PFSK-1 (cell line): ENCODE results near the gene PTPN21.

ENCODE experiments used
- POLR2AphosphoS5 ChIP-seq: IDR thresholded peaks from 2 replicates; pipeline ENCODE4 v1.6.1; 2012; ENCODE audit warnings: low read depth, mild to moderate bottlenecking, control low read depth, low read length, moderate library complexity
- SIN3A ChIP-seq: IDR thresholded peaks from 2 replicates; pipeline ENCODE4 v1.6.1; 2012; ENCODE audit warnings: mild to moderate bottlenecking, low read length, moderate library complexity, borderline replicate concordance; ENCODE audit not compliant: insufficient read depth
- TAF1 ChIP-seq: IDR thresholded peaks from 2 replicates; pipeline ENCODE4 v1.6.1; 2012; ENCODE audit warnings: low read length, control low read depth, borderline replicate concordance; ENCODE audit not compliant: insufficient read depth

- no peak for TF ChIP-seq POLR2AphosphoS5
- no peak for TF ChIP-seq SIN3A
- TF ChIP-seq TAF1: no peak
Observed at GRCh38 chr14:88542857-88543795, 11.7 kb downstream of the PTPN21 start.
